GM19438 (cell line): Measurements from ENCODE around the gene AVL9.
"Not testable (repeated sequence)": the region's sequence is repeated elsewhere in the genome, so short reads cannot be mapped to it uniquely, and the experiment has no call there.

Experiments used
- ATAC-seq: cut with Tn5 transposase; IDR thresholded peaks from one replicate; pipeline ENCODE4 v1.9.1; 2021; ENCODE audit warnings: low read depth; ENCODE audit not compliant: unreplicated experiment

The AVL9 gene

GRCh38 chr7:32494946-32495297, 367 bp upstream of the AVL9 start:
- ATAC-seq: peak; percentile 0

GRCh38 chr7:32496052-32496813, 944 bp downstream of the AVL9 start:
- peak; percentile 1 for ATAC-seq

GRCh38 chr7:32499755-32500154, 4.5 kb downstream of the AVL9 start:
- not testable (repeated sequence) for ATAC-seq

- not testable (repeated sequence) for ATAC-seq
These were observed 4.9 kb downstream of the AVL9 start for GRCh38 chr7:32500216-32500615.

GRCh38 chr7:32500922-32501341, 5.6 kb downstream of the AVL9 start:
- no peak for ATAC-seq

GRCh38 chr7:32501522-32501921, 6.2 kb downstream of the AVL9 start:
- no peak for ATAC-seq

GRCh38 chr7:32502728-32503127, 7.4 kb downstream of the AVL9 start:
- no peak for ATAC-seq

GRCh38 chr7:32506266-32507054, 11.2 kb downstream of the AVL9 start:
- no peak for ATAC-seq

- no peak for ATAC-seq
These were observed 12.1 kb downstream of the AVL9 start for GRCh38 chr7:32507414-32507813.

GRCh38 chr7:32511791-32512190, 16.5 kb downstream of the AVL9 start:
- no peak for ATAC-seq

- no peak for ATAC-seq
These were observed 17.9 kb downstream of the AVL9 start for GRCh38 chr7:32513210-32513609.

- ATAC-seq: peak; percentile 74
These were observed 20.7 kb downstream of the AVL9 start for GRCh38 chr7:32515890-32516550.

- ATAC-seq: no peak
These were observed 21.3 kb downstream of the AVL9 start for GRCh38 chr7:32516551-32517100.

GRCh38 chr7:32518534-32519140, 23.3 kb downstream of the AVL9 start:
- no peak for ATAC-seq

- ATAC-seq: no peak
These were observed 24.5 kb downstream of the AVL9 start for GRCh38 chr7:32519763-32520162.

GRCh38 chr7:32522746-32523530, 27.6 kb downstream of the AVL9 start:
- ATAC-seq: no peak

- ATAC-seq: no peak
These were observed 29.3 kb downstream of the AVL9 start for GRCh38 chr7:32524631-32525030.

GRCh38 chr7:32525839-32526238, 30.6 kb downstream of the AVL9 start:
- ATAC-seq: no peak

- ATAC-seq: no peak
These were observed 36.1 kb downstream of the AVL9 start for GRCh38 chr7:32531402-32531801.

GRCh38 chr7:32532086-32532485, 36.8 kb downstream of the AVL9 start:
- no peak for ATAC-seq
